HG02759 (cell line): ENCODE results near the gene FFAR2.
"Not testable (repeated sequence)": the region's sequence is repeated elsewhere in the genome, so short reads cannot be mapped to it uniquely, and the experiment has no call there.

Source experiments
- ATAC-seq: cut with Tn5 transposase; IDR thresholded peaks from one replicate; pipeline ENCODE4 v1.9.1; 2021; ENCODE audit warnings: mild to moderate bottlenecking, moderate library complexity; ENCODE audit not compliant: unreplicated experiment

The FFAR2 gene

GRCh38 chr19:35423406-35423805, 24.7 kb upstream of the FFAR2 start:
- ATAC-seq: not testable (repeated sequence)

GRCh38 chr19:35425682-35426081, 22.4 kb upstream of the FFAR2 start:
- no peak for ATAC-seq

- ATAC-seq: no peak
Measured at GRCh38 chr19:35427187-35427586, 20.9 kb upstream of the FFAR2 start.

GRCh38 chr19:35429698-35430408, 18.2 kb upstream of the FFAR2 start:
- ATAC-seq: no peak

- ATAC-seq: no peak
Measured at GRCh38 chr19:35430409-35431144, 17.5 kb upstream of the FFAR2 start.

- ATAC-seq: no peak
Measured at GRCh38 chr19:35431145-35431807, 16.8 kb upstream of the FFAR2 start.

GRCh38 chr19:35432911-35433310, 15.1 kb upstream of the FFAR2 start:
- no peak for ATAC-seq

GRCh38 chr19:35433448-35433847, 14.6 kb upstream of the FFAR2 start:
- ATAC-seq: no peak

GRCh38 chr19:35435896-35436295, 12.2 kb upstream of the FFAR2 start:
- no peak for ATAC-seq

- ATAC-seq: no peak
Measured at GRCh38 chr19:35436477-35437405, 11.3 kb upstream of the FFAR2 start.

GRCh38 chr19:35437406-35437951, 10.6 kb upstream of the FFAR2 start:
- ATAC-seq: no peak

GRCh38 chr19:35438096-35438495, 10.0 kb upstream of the FFAR2 start:
- no peak for ATAC-seq

GRCh38 chr19:35438527-35438926, 9.5 kb upstream of the FFAR2 start:
- ATAC-seq: no peak

GRCh38 chr19:35439921-35440320, 8.1 kb upstream of the FFAR2 start:
- ATAC-seq: no peak

GRCh38 chr19:35442091-35442490, 6.0 kb upstream of the FFAR2 start:
- ATAC-seq: no peak

- no peak for ATAC-seq
Measured at GRCh38 chr19:35444735-35445134, 3.3 kb upstream of the FFAR2 start.

- ATAC-seq: no peak
Measured at GRCh38 chr19:35445826-35446593, 2.0 kb upstream of the FFAR2 start.

GRCh38 chr19:35449359-35450043, 1.4 kb downstream of the FFAR2 start:
- ATAC-seq: no peak
